Measurements from ENCODE around the gene RHBDL1. TPM values are rescaled to one million over a fixed set of nuclear protein-coding genes. Genes with fewer than 3 reads are reported as not detected.

Gene RHBDL1
- total RNA-seq, 4 donors from 2014 or later: 1.2 to 8.9 (median 3.9) TPM

GRCh38 chr16:628321-629061, 47.0 kb upstream of the RHBDL1 start:
- 86% methylated on average over 33 of the region's 33 CpGs for WGBS
- TF ChIP-seq POLR2AphosphoS5 (IDR thresholded peaks at IDR 0.05): no peak
- no peak for TF ChIP-seq CTCF (IDR thresholded peaks at IDR 0.05)
- TF ChIP-seq POLR2A (IDR thresholded peaks at IDR 0.05): no peak
- no peak for TF ChIP-seq EP300 (IDR thresholded peaks at IDR 0.05)
- no peak overlapping the region for H3K27ac ChIP-seq
- peaks cover 29% of the 10 kb centered on the region for H3K4me1 ChIP-seq
- H3K4me3 ChIP-seq: no peak overlapping the region
- DNase-seq (ENCODE audit: low spot score in 2 of 2): peak in 1 of 2 donors; percentile 64
- peaks cover 45% of the 10 kb centered on the region for H3K36me3 ChIP-seq
- H3K27me3 ChIP-seq: no peaks in the 10 kb centered on the region
- H3K9me3 ChIP-seq: no peaks in the 10 kb centered on the region

- H3K4me3 ChIP-seq: no peak overlapping the region
- DNase-seq (ENCODE audit: low spot score in 2 of 2): peak in 1 of 2 donors; percentile 63
- no peaks in the 10 kb centered on the region for H3K9me3 ChIP-seq
- no peak overlapping the region for H3K27ac ChIP-seq
- TF ChIP-seq POLR2AphosphoS5 (IDR thresholded peaks at IDR 0.05) (no peak), POLR2A (IDR thresholded peaks at IDR 0.05) (no peak), EP300 (IDR thresholded peaks at IDR 0.05) (no peak), CTCF (IDR thresholded peaks at IDR 0.05) (no peak)
- whole genome bisulfite sequencing: 77% methylated on average over 16 of the region's 29 CpGs
- H3K4me1 ChIP-seq: peaks cover 29% of the 10 kb centered on the region
- peaks cover 53% of the 10 kb centered on the region for H3K36me3 ChIP-seq
- H3K27me3 ChIP-seq: no peaks in the 10 kb centered on the region
These were observed 46.2 kb upstream of the RHBDL1 start for GRCh38 chr16:629185-629832.

GRCh38 chr16:629833-630248, 45.6 kb upstream of the RHBDL1 start:
- no peaks in the 10 kb centered on the region for H3K27me3 ChIP-seq
- no peak overlapping the region for H3K4me3 ChIP-seq
- H3K9me3 ChIP-seq: no peaks in the 10 kb centered on the region
- peaks cover 56% of the 10 kb centered on the region for H3K36me3 ChIP-seq
- peaks cover 31% of the 10 kb centered on the region for H3K4me1 ChIP-seq
- H3K27ac ChIP-seq: no peak overlapping the region
- DNase-seq (ENCODE audit: low spot score in 2 of 2): no peak
- no CpG with 5 or more reads among the region's 11 CpGs for WGBS
- TF ChIP-seq POLR2AphosphoS5 (IDR thresholded peaks at IDR 0.05) (no peak), CTCF (IDR thresholded peaks at IDR 0.05) (no peak), POLR2A (IDR thresholded peaks at IDR 0.05) (no peak), EP300 (IDR thresholded peaks at IDR 0.05) (no peak)

GRCh38 chr16:630249-630814, 45.1 kb upstream of the RHBDL1 start:
- Histone ChIP-seq H3K4me1 (peaks cover 36% of the 10 kb centered on the region), H3K4me3 (no peak overlapping the region)
- 35% methylated on average over 6 of the region's 29 CpGs for WGBS

More at GRCh38 chr16:630249-630814, 45.1 kb upstream of the RHBDL1 start:
- peak in 1 of 2 donors; percentile 66 for DNase-seq (ENCODE audit: low spot score in 2 of 2)
- Histone ChIP-seq H3K9me3 (no peaks in the 10 kb centered on the region), H3K27ac (no peak overlapping the region), H3K36me3 (peaks cover 55% of the 10 kb centered on the region), H3K27me3 (no peaks in the 10 kb centered on the region)
- TF ChIP-seq EP300 (IDR thresholded peaks at IDR 0.05) (no peak), POLR2AphosphoS5 (IDR thresholded peaks at IDR 0.05) (no peak), POLR2A (IDR thresholded peaks at IDR 0.05) (no peak), CTCF (IDR thresholded peaks at IDR 0.05) (no peak)
